ENCODE results near the gene GALNTL6. TPM values are rescaled to one million over a fixed set of nuclear protein-coding genes. Genes with fewer than 3 reads are reported as not detected.

Gene GALNTL6
- polyA plus RNA-seq, 4 donors = 0.19 to 3.2 (median 0.74) TPM

GRCh38 chr4:171876636-171877035 is 63.4 kb downstream of the GALNTL6 start:
- DNase-seq (ENCODE audit: low read depth in 4 of 4, low spot score in 3 of 4) = no peak

- DNase-seq (ENCODE audit: low read depth in 4 of 4, low spot score in 3 of 4) = no peak
Observed at GRCh38 chr4:171880136-171880535, 66.9 kb downstream of the GALNTL6 start.

GRCh38 chr4:171889681-171890080 is 76.5 kb downstream of the GALNTL6 start:
- no peak for DNase-seq (ENCODE audit: low read depth in 4 of 4, low spot score in 3 of 4)

- DNase-seq (ENCODE audit: low read depth in 4 of 4, low spot score in 3 of 4) = no peak
Observed at GRCh38 chr4:171891038-171891437, 77.8 kb downstream of the GALNTL6 start.

DNA sequence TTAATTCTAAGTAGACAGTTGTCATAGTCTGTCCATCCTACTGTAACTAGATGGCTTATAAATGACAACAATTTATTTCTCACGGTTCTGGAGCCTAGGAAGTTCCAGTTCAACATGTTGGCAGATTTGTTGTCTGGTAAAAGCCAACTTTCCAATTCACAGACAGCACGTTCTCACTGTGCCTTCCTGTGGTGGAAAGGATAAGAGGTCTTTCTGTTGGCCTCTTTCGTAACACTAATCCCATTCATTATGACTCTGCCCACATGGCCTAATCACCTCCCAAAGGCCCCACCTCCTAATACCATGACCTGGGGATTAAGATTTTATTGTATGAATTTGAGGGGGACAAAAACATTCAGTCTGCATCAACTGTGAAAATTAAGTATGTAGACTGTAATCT is 83.2 kb downstream of the GALNTL6 start:
- no peak for DNase-seq (ENCODE audit: low read depth in 4 of 4, low spot score in 3 of 4)

- no peak for DNase-seq (ENCODE audit: low read depth in 4 of 4, low spot score in 3 of 4)
Observed at GRCh38 chr4:171919314-171919713, 106.1 kb downstream of the GALNTL6 start.

DNA sequence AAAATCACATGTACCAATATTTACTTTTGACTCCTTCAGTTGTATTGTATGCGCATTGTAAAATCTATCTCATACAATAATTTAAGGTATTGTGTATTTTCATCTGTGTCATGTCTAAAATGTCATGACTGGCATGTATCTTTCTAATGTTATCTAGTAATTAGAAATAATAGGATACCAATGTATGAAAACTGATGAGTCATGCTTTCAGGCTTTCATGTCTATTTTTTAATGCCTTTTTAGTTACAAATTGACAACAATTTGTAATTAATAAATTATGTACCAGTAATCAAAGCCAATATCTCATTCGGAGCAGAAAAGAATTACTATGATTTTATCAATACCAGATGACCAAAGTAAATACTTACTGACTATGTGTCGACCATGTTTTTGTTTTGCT is 107.7 kb downstream of the GALNTL6 start:
- DNase-seq (ENCODE audit: low read depth in 4 of 4, low spot score in 3 of 4) = no peak

DNA sequence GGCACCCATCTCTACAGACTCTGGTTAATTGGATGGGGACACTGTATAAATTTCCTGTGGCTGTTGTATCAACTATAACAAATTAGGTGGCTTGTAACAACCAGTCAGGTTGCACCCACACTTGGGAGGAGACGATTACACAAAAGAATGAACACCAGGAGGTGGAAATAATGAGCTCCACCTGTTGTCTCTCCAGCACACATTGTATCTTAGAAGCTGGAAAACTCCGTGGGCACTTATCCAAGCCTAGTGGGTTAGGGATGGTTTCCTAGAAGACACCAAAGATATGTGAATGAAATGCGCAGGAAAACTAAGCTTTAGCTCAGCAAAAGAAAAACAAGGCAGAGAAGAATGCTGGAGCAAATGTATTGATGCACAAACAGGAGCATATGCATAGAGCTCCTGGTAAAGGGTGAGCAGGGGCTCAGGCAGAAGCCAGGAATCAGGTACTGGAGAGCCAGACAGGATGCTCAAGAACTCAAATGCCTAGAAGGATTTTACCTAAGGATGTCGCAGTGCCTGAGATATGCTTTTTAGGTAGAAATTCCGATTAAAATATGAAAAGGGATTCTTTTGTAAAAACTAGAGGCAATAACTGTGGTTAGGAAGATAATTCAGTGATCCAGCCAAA is 111.7 kb downstream of the GALNTL6 start:
- no peak for DNase-seq (ENCODE audit: low read depth in 4 of 4, low spot score in 3 of 4)

DNA sequence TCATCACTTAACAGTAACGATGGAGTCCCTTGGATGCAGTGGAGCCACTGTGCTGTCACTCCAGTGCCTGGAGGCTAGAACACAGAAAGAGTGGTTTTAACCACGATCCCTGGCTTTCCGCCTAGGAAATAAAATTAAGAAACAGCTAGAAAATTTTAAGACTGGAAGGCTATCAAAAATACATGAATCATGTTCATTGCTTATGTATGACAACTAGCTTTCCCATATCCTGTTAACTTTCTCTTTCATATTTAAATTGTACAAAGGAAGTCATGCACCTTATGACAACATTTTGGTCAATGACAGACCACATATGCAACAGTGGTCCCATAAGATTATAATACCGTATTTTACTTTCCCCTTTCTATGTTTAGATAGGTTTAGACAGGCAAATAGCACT is 115.1 kb downstream of the GALNTL6 start:
- DNase-seq (ENCODE audit: low read depth in 4 of 4, low spot score in 3 of 4) = no peak

DNA sequence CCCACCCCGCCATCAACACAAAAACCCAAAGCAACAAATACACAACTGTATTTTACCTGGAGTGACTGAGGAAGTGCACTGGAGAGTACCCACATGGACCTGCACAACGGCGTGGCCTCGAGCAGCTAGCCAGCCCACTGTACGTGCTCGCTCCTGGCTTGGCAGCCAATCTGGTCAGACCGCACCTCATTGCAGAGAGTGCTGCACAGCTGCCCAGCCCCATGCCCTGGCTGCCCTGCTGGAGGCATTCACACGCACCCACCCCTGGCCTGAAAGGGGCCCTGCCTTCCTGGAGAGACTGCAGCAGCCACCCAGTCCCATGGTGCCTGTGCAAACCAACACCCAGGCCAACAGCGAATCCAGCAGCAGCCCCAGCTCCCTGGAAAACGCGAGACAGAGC is 116.3 kb downstream of the GALNTL6 start:
- DNase-seq (ENCODE audit: low read depth in 4 of 4, low spot score in 3 of 4) = no peak

DNA sequence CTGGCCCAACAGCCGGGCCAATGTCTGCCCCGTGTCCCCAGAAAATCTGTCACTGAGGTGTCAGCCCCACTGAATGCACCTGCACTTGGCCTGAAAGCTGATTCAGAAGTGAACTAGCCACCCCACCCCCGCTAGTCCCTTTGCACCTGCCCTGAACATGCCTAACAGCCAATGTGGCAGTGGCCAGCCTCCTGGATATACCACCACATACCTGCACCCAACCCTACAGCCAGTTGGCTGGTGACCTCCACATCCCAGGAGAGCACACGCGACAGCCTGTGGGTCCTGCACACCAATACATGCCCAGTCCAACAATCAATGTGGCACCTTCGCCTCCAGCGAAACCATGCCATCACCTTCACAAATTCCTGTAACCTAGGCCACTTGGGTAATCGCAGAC is 116.7 kb downstream of the GALNTL6 start:
- DNase-seq (ENCODE audit: low read depth in 4 of 4, low spot score in 3 of 4) = no peak

DNA sequence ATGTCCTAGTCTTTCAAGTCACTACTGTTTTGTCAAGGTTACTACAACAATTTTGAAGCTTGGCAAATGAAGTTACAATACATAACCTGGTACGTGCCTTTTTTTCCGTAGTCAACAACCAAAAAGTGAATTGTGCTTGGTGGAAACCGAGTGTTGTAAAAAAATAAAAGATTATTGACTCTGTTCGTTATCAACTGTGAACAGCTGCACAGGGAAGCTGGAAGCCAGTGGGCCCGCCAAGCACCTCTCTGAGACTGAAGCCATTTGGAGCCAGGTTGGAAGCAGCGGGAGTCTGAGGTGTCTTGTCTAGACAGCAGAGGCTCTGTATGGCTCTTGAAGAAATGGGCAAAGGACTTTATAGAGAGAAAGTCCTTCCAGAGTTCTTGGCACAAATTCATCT is 119.0 kb downstream of the GALNTL6 start:
- DNase-seq (ENCODE audit: low read depth in 4 of 4, low spot score in 3 of 4) = no peak

- no peak for DNase-seq (ENCODE audit: low read depth in 4 of 4, low spot score in 3 of 4)
Observed at GRCh38 chr4:171940656-171941055, 127.5 kb downstream of the GALNTL6 start.

DNA sequence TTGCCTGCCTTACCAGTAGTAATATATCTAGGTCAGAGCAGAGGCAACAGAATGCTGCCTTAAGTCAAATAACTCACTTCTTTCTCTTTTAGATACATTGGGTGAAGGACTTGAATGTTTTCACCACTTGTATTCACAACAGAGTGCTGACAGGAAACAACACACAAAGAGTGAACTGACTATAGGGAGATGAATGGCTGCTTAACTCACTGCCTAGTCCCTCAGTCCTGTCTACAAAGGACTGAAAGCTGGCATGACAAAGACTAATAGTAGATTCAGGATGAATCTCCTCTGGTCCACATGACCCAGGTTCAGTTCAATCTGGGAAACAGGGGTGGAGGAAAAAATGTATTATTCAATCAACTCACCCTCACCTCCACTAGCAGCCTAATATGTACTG is 134.2 kb downstream of the GALNTL6 start:
- no peak for DNase-seq (ENCODE audit: low read depth in 4 of 4, low spot score in 3 of 4)

DNA sequence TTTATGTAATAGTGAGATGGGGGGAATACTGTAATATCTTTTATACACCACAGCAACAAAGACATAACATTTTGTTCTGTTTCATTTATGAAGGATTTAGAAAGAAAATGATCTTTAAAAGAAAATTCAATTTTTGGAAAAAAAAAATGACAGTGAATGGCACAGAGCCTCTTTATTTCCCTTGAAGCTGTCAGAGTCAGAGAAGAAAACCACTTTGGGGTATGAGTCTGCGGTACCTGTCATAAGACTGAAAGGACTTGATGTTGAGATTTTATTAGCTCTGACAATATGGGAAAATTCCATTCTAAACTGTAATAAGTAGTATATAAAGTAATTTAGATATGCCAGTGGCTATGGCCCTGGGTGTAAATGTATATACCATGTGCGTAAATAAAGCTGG is 134.8 kb downstream of the GALNTL6 start:
- no peak for DNase-seq (ENCODE audit: low read depth in 4 of 4, low spot score in 3 of 4)

- DNase-seq (ENCODE audit: low read depth in 4 of 4, low spot score in 3 of 4) = no peak
Observed at GRCh38 chr4:171954650-171955049, 141.4 kb downstream of the GALNTL6 start.

GRCh38 chr4:171956678-171957077 is 143.5 kb downstream of the GALNTL6 start:
- no peak for DNase-seq (ENCODE audit: low read depth in 4 of 4, low spot score in 3 of 4)

DNA sequence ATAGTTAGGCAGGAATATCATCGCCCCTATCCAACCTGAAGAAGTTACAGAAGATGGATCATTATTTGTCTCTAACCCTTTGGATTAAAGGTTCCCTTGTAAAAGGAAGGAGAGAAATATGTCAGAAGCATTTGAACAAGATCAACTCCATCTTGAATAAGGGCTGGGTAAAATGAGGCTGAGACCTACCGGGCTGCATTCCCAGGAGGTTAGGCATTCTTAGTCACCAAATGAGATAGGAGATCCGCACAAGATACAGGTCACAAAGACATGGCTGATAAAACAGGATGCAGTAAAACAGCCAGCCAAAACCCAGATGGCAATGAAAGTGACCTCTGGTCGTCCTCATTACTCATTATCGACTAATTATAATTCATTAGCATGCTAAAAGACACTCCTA is 148.9 kb downstream of the GALNTL6 start:
- no peak for DNase-seq (ENCODE audit: low read depth in 4 of 4, low spot score in 3 of 4)

DNA sequence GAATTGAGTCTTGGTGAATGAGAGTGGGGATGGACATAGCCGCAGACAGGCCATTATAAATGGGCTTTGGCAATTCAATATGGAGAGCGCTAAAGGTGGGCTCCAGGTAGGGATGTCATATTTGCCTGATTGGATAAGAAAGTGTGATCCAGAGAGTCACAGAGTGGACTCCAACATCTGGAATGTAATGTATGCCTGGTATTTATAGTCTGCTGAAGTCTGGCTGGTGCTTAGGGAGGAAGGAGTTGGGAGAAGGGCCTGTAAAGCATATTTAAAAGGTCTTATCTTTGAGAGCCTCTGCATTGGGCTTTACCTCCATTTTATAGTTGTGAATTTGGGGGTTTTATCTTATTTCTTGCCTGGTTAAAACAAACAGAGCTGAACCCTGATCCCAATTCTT is 153.2 kb downstream of the GALNTL6 start:
- DNase-seq (ENCODE audit: low read depth in 4 of 4, low spot score in 3 of 4) = no peak

DNA sequence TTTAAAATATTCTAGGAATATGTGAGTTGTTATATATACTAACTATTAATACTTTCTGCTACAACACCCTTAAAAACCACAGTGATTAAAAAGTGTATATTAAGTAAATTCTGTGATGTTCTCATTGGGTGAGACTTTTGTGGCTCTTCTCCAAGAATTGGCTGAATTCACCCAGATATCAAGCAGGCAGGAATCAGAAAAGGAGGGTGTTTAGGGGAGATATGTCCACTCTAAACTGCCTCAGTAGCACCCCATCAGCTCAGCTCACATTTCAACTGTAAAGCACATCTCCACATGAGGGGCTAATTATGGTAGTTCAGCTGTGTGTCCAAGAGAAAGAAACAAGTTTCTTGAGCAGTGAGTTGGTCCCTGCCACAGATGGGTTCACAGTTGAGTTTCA is 165.0 kb downstream of the GALNTL6 start:
- no peak for DNase-seq (ENCODE audit: low read depth in 4 of 4, low spot score in 3 of 4)

GRCh38 chr4:171979461-171979860 is 166.3 kb downstream of the GALNTL6 start:
- DNase-seq (ENCODE audit: low read depth in 4 of 4, low spot score in 3 of 4) = no peak

GRCh38 chr4:171981185-171981584 is 168.0 kb downstream of the GALNTL6 start:
- DNase-seq (ENCODE audit: low read depth in 4 of 4, low spot score in 3 of 4) = no peak

Data from left renal pelvis (tissue), 4 donors.